Peyer's patch (tissue), 4 donors: ENCODE measurements around the gene CPAMD8. TPM values are rescaled to one million over a fixed set of nuclear protein-coding genes. Genes with fewer than 3 reads are reported as not detected.

ENCODE experiments used
- DNase-seq, 3 donors: peaks; one replicate each; pipeline ENCODE4 v3.0.0-alpha.2; 2017 to 2019
- H3K27ac ChIP-seq, 4 donors: fragments of 200-600 bp; sonication (generic); one replicate each; pipeline ENCODE4 v1.5.1; 2016 to 2019
- H3K27me3 ChIP-seq, 2 donors: fragments of 200-600 bp; sonication (generic); one replicate each; pipeline ENCODE4 v1.5.1; 2019
- H3K36me3 ChIP-seq, 3 donors: fragments of 200-600 bp; sonication (generic); one replicate each; pipeline ENCODE4 v1.5.1; 2016 to 2019
- H3K4me1 ChIP-seq, 4 donors: fragments of 200-600 bp; sonication (generic); one replicate each; pipeline ENCODE4 v1.5.1; 2016 to 2019
- H3K4me3 ChIP-seq, 4 donors: fragments of 200-600 bp; sonication (generic); 1 replicate in 3 of 4; 2 replicates in 1 of 4; pipeline ENCODE4 v1.5.1; 2016 to 2019; ENCODE audit warnings: mild to moderate bottlenecking in 1 of 4
- H3K9me3 ChIP-seq, 4 donors: fragments of 200-600 bp; sonication (generic); one replicate each; pipeline ENCODE4 v1.5.1; 2016 to 2019; ENCODE audit warnings: mild to moderate bottlenecking in 1 of 4
- POLR2A ChIP-seq, 2 donors: fragments of 450-650 bp; IDR thresholded peaks; one replicate each; pipeline ENCODE4 v1.5.1; 2017; ENCODE audit warnings: antibody characterized with exemption in 2 of 2, mild to moderate bottlenecking in 2 of 2, moderate library complexity in 2 of 2
- total RNA-seq, 4 donors: library from RNA; depleted of rRNA; stranded (reverse); fragments of >200 nt; gene quantifications; one replicate each; pipeline ENCODE4 v1.1.0, GENCODE V29; 2016
- TF ChIP-seq, protein P1 (sequence below), 6 experiments: fragments of 450-650 bp in 4 of 6; fragments of 200-600 bp in 2 of 6; sonication (generic) in 1 of 6; IDR thresholded peaks; one replicate each; pipeline ENCODE4 v1.5.1; 2017 to 2019; ENCODE audit warnings: antibody characterized with exemption in 6 of 6, mild to moderate bottlenecking in 3 of 6, moderate library complexity in 1 of 6

Gene CPAMD8
- total RNA-seq: 10 to 100 TPM in 1 of 4 donors, 1 to 10 TPM in 3; 2.6 to 10.7 (median 5.2) TPM

DNA sequence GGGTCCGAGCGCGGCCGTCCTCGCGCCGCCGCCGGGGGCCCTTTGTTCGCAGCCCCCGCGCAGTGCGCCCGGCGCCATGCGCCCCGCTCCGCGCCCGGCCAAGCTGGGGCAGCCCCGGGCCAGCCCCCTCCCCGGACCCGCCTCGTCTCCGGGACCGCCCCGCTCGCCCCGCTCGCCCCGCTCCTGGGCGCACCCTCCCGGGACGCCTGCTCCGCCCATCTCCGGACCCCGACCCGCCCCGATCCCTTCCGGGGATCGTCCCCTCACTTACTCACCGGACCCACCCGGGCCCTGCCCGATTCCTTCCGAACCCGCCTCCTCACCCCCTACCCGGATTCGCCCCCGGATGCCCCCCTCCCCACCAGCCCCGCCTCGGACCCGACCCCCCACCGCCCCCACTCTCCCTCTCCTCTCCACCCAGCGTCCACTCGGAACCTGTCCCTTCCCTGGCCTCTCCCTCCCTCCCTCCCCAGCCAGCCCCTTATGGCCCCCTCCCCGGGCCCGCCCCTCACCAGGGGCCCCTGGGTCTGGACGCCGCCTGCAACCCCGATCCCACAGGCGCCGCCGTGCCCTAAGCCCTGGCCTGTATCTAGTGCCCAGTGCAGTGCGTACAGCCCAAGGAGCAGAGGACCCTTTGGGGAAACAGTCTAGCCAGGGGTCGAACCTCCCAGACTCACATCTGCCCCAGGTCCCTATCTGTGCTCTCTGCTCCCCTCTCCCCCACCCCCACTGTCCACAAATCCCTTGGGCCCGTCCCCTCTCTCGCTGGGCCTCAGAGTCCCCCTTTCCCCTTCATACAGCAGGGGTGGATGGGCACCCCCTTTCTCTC is at the start of gene CPAMD8:
Gene CPAMD8, minus strand, starts transcription at position 105 of the 829 bp plus-strand sequence. CDS start 168 bp downstream, outside the sequence.
- Histone ChIP-seq H3K27me3 (peaks cover 0 to 10% of the 10 kb centered on the region in 2 donors), H3K4me3 (peak within 1 kb of the TSS in 2 of 4 donors; percentile 27 to 31), H3K4me1 (peaks cover 0 to 12% (median 3%) of the 10 kb centered on the region in 4 donors), H3K9me3 (peaks cover 0 to 10% (median 0%) of the 10 kb centered on the region in 4 donors), H3K36me3 (no peaks in the 10 kb centered on the region), H3K27ac (no peak within 1 kb of the TSS)
- no peak for DNase-seq
- TF ChIP-seq POLR2A (IDR thresholded peaks at IDR 0.05): no peak
- TF ChIP-seq, protein P1, sequence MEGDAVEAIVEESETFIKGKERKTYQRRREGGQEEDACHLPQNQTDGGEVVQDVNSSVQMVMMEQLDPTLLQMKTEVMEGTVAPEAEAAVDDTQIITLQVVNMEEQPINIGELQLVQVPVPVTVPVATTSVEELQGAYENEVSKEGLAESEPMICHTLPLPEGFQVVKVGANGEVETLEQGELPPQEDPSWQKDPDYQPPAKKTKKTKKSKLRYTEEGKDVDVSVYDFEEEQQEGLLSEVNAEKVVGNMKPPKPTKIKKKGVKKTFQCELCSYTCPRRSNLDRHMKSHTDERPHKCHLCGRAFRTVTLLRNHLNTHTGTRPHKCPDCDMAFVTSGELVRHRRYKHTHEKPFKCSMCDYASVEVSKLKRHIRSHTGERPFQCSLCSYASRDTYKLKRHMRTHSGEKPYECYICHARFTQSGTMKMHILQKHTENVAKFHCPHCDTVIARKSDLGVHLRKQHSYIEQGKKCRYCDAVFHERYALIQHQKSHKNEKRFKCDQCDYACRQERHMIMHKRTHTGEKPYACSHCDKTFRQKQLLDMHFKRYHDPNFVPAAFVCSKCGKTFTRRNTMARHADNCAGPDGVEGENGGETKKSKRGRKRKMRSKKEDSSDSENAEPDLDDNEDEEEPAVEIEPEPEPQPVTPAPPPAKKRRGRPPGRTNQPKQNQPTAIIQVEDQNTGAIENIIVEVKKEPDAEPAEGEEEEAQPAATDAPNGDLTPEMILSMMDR (IDR thresholded peaks at IDR 0.05): no peak

DNA sequence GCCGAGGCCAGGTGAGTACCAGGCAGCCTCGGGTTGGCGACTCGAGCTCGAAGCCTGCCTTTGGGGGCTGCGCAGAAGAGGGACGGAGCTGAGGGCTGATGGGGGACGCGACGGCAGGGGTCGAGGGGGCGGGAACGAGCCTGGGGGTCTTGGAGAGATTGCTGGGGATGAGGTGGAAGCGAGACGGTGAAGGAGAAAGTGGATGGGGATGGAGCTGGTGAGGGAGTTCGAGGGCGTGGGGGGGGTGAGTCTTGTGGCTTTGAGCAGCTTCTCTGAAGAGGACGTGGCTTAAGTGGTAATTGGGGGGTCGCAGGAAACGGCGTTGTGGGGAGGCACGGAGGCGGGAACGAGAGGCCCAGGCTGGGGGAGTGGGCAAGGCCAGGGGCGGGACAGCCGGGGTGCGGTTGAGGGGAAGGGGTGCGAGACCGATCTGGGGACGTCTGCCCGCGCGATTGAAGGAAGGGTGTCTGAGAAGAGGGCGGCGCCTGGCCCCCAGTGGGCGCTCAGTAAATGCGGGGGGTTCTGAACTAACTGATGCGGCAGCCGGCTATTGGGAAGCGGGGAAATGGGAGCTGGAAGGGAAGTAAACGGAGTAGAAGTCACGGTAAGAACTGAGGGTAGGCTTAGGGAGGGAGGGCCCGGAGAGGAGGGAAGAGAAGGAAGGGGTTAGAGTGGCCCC is 49.4 kb upstream of the CPAMD8 start:
- H3K27ac ChIP-seq: peak overlapping the region; percentile 85 to 94 (median 92)
- no peaks in the 10 kb centered on the region for H3K9me3 ChIP-seq
- no peaks in the 10 kb centered on the region for H3K36me3 ChIP-seq
- peak; percentile 61 to 80 (median 68) for DNase-seq
- H3K27me3 ChIP-seq: no peaks in the 10 kb centered on the region
- H3K4me1 ChIP-seq: peaks cover 0 to 41% (median 21%) of the 10 kb centered on the region in 4 donors
- TF ChIP-seq POLR2A (IDR thresholded peaks at IDR 0.05): no peak
- TF ChIP-seq, protein P1 (IDR thresholded peaks at IDR 0.05): no peak
- peak overlapping the region; percentile 84 to 96 (median 90) for H3K4me3 ChIP-seq

DNA sequence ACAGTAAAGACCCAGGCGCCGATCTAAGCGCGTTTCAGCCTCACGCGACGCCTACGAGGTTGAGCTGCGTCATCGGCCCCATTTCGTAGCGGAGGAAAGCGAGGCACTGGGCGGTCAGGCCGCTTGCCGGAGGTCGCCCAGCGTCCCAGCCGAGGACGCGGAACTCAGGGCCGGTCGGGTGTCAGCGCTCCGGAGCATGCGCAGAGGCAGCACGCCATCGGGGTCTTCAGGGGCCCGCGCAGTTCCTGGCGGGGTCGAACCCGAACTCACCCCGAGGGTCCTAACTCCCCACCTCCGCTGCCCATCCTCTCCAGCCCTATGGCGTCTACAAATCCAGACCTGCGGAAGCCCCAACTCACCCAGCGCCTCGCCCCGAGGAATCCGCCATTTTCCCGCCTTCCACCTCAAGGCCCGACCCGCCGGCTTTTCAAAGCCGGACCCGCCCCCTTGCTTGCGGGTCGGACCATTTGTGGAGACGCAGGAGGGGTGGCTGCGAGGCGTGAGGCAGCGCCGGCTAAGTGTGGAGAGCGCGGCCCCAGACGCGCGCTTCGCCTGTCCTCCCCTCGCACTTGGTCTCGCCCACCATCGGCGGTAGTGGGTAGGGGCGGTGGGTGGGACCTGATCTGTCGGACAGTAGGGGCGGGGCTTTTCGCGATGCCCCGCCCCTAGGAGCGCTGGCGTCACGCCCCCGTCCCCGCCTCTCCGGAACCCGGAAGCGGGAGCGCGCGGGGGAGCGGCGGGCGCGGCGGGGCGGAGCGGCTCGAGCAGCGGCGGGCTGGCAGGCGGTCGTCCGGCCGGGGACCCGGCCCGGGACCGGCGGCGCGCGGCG is 48.6 kb upstream of the CPAMD8 start, which contains the start of the genes HAUS8 and MYO9B:
Gene HAUS8, minus strand, starts transcription at position 418 of the 829 bp plus-strand sequence. Its CDS starts 30 bp downstream, at position 388.
Gene MYO9B, plus strand, starts transcription at position 743 of the 829 bp plus-strand sequence. CDS start 25,941 bp downstream, outside the sequence.
- DNase-seq: peak; percentile 99 to 100 (median 100)
- peak within 1 kb of the TSS; percentile 86 to 94 (median 92) for H3K27ac ChIP-seq
- peaks cover 0 to 35% (median 18%) of the 10 kb centered on the region in 4 donors for H3K4me1 ChIP-seq
- H3K4me3 ChIP-seq: peak within 1 kb of the TSS; percentile 84 to 96 (median 90)
- H3K9me3 ChIP-seq: no peaks in the 10 kb centered on the region
- peak; percentile 61 to 87 for TF ChIP-seq POLR2A (IDR thresholded peaks at IDR 0.05)
- TF ChIP-seq, protein P1 (IDR thresholded peaks at IDR 0.05): no peak
- no peaks in the 10 kb centered on the region for H3K27me3 ChIP-seq
- peaks cover 0 to 6% (median 0%) of the 10 kb centered on the region in 3 donors for H3K36me3 ChIP-seq

DNA sequence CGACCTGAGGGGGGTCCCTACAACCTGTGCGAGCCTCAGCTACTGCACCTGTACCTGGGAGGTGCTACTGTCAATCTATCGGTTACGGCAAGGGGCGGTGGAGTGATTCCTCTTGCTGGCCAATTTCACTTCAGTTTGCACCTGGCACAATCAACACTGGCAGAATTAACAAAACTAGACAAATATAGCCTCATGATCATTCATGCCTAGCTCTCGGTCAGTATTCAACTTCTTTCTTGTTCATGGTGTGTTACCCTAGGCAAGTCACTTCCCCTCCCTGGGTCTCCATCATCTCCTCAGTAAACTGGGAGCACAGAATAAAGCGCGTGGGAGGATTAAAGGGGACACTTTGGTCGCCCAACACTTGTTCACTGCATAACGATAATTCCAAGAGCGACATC is 48.0 kb upstream of the CPAMD8 start:
- peaks cover 0 to 33% (median 14%) of the 10 kb centered on the region in 4 donors for H3K4me1 ChIP-seq
- no peaks in the 10 kb centered on the region for H3K27me3 ChIP-seq
- DNase-seq: no peak
- no peaks in the 10 kb centered on the region for H3K9me3 ChIP-seq
- peak overlapping the region; percentile 86 to 94 (median 92) for H3K27ac ChIP-seq
- H3K36me3 ChIP-seq: peaks cover 0 to 7% (median 0%) of the 10 kb centered on the region in 3 donors
- TF ChIP-seq, protein P1 (IDR thresholded peaks at IDR 0.05): no peak
- no peak for TF ChIP-seq POLR2A (IDR thresholded peaks at IDR 0.05)
- peak overlapping the region; percentile 68 to 95 (median 84) for H3K4me3 ChIP-seq
